Cardiac muscle cell (in vitro differentiated cells and primary cell): ENCODE data around the gene CNBD2. TPM values are rescaled to one million over a fixed set of nuclear protein-coding genes. Genes with fewer than 3 reads are reported as not detected.

Experiments used
- DNase-seq, 2 donors: peaks; one replicate each; pipeline versions ENCODE4 v3.0.0 to v3.0.0-alpha.2; 2010 to 2017; ENCODE audit warnings: low read depth in 1 of 2, low spot score in 1 of 2
- H3K27ac ChIP-seq: fragments of 200-600 bp; sonication (generic); 2 replicates; pipeline ENCODE4 v1.5.1; 2016
- H3K27me3 ChIP-seq: fragments of 200-600 bp; sonication (generic); 2 replicates; pipeline ENCODE4 v1.6.0; 2016; ENCODE audit warnings: control low read depth
- H3K36me3 ChIP-seq: fragments of 200-600 bp; sonication (generic); 2 replicates; pipeline ENCODE4 v1.5.1; 2016; ENCODE audit warnings: control low read depth
- H3K4me1 ChIP-seq: fragments of 200-600 bp; sonication (generic); 2 replicates; pipeline ENCODE4 v1.8.1; 2017; ENCODE audit warnings: low read depth, mild to moderate bottlenecking, mixed run types
- H3K4me3 ChIP-seq: fragments of 200-600 bp; sonication (generic); 2 replicates; pipeline ENCODE4 v1.5.1; 2016; ENCODE audit warnings: mild to moderate bottlenecking
- H3K9me3 ChIP-seq: fragments of 200-600 bp; sonication (generic); 2 replicates; pipeline ENCODE4 v1.5.1; 2017; ENCODE audit warnings: low read depth, mild to moderate bottlenecking, control low read depth
- CTCF ChIP-seq: IDR thresholded peaks from 2 replicates; pipeline ENCODE4 v1.5.1; 2012; ENCODE audit warnings: low read depth, mild to moderate bottlenecking, low read length
- polyA plus RNA-seq: library from polyadenylated mRNA; unstranded; fragments of >200 nt; fragmentation: Nextera tagmentation; extraction: Ambion mirVana; gene quantifications from 2 replicates; pipeline ENCODE4 v1.2.1, GENCODE V29; 2016
- total RNA-seq: library from RNA; depleted of rRNA; stranded (reverse); fragments of >200 nt; gene quantifications from 2 replicates; pipeline ENCODE4 v1.2.3, GENCODE V29; 2016

Gene CNBD2
- total RNA-seq: 8.5 and 10.4 TPM in 2 replicates
- 0.82 TPM in 1 of 2 replicates, not detected in the other for polyA plus RNA-seq

GRCh38 chr20:35967979-35968640 lies at the start of gene CNBD2:
Gene CNBD2, plus strand, starts transcription at chr20:35968590. Its CDS starts 173 bp downstream, at chr20:35968763.
- TF ChIP-seq CTCF: no peak
- Histone ChIP-seq H3K4me3 (no peak within 1 kb of the TSS), H3K36me3 (no peaks in the 10 kb centered on the region), H3K27ac (no peak within 1 kb of the TSS), H3K27me3 (no peaks in the 10 kb centered on the region), H3K4me1 (no peaks in the 10 kb centered on the region), H3K9me3 (no peaks in the 10 kb centered on the region)
- no peak for DNase-seq

GRCh38 chr20:35920523-35920922 lies 47.9 kb upstream of the CNBD2 start:
- Histone ChIP-seq H3K9me3 (no peaks in the 10 kb centered on the region), H3K27ac (no peak overlapping the region), H3K4me1 (no peaks in the 10 kb centered on the region), H3K36me3 (peaks cover 26% of the 10 kb centered on the region), H3K27me3 (no peaks in the 10 kb centered on the region), H3K4me3 (no peak overlapping the region)
- DNase-seq: no peak
- TF ChIP-seq CTCF: no peak

- Histone ChIP-seq H3K9me3 (no peaks in the 10 kb centered on the region), H3K27me3 (no peaks in the 10 kb centered on the region), H3K4me1 (no peaks in the 10 kb centered on the region), H3K4me3 (no peak overlapping the region), H3K36me3 (peaks cover 9% of the 10 kb centered on the region), H3K27ac (no peak overlapping the region)
- no peak for TF ChIP-seq CTCF
- no peak for DNase-seq
Observed at GRCh38 chr20:35929301-35929700, 39.1 kb upstream of the CNBD2 start.

- no peak overlapping the region for H3K27ac ChIP-seq
- H3K4me1 ChIP-seq: no peaks in the 10 kb centered on the region
- H3K36me3 ChIP-seq: peaks cover 8% of the 10 kb centered on the region
- H3K4me3 ChIP-seq: no peak overlapping the region
- no peak for DNase-seq
- H3K9me3 ChIP-seq: no peaks in the 10 kb centered on the region
- H3K27me3 ChIP-seq: no peaks in the 10 kb centered on the region
- TF ChIP-seq CTCF: no peak
Observed at GRCh38 chr20:35934050-35934449, 34.3 kb upstream of the CNBD2 start.

- Histone ChIP-seq H3K36me3 (peaks cover 25% of the 10 kb centered on the region), H3K27me3 (no peaks in the 10 kb centered on the region), H3K4me3 (no peak overlapping the region), H3K9me3 (no peaks in the 10 kb centered on the region), H3K27ac (no peak overlapping the region), H3K4me1 (no peaks in the 10 kb centered on the region)
- DNase-seq: no peak
- TF ChIP-seq CTCF: no peak
Observed at GRCh38 chr20:35939264-35939663, 29.1 kb upstream of the CNBD2 start.
